HepG2 (cell line): Measurements from ENCODE around the gene C22orf39. TPM values are rescaled to one million over a fixed set of nuclear protein-coding genes. Genes with fewer than 3 reads are reported as not detected.

ENCODE experiments used
- ATF7-NPFF ChIP-seq: sonication (generic); formaldehyde crosslinking; IDR thresholded peaks from 2 replicates; pipeline ENCODE4 v1.8.1; 2023; ENCODE audit warnings: mild to moderate bottlenecking, low read depth, missing genetic modification reagents, moderate library complexity
- DMTF1 ChIP-seq: sonication (generic); formaldehyde crosslinking; IDR thresholded peaks from 2 replicates; pipeline ENCODE4 v1.4.0; 2020; ENCODE audit warnings: mild to moderate bottlenecking, missing genetic modification reagents
- PRDM15 ChIP-seq: sonication (generic); formaldehyde crosslinking; IDR thresholded peaks from 2 replicates; pipeline ENCODE4 v1.4.0; 2020; ENCODE audit warnings: missing genetic modification reagents
- RARG ChIP-seq: sonication (generic); formaldehyde crosslinking; IDR thresholded peaks from 2 replicates; pipeline ENCODE4 v1.4.0; 2020; ENCODE audit warnings: low read depth, mild to moderate bottlenecking, missing genetic modification reagents
- RXRA ChIP-seq: sonication (generic); formaldehyde crosslinking; IDR thresholded peaks from 2 replicates; pipeline ENCODE4 v1.5.1; 2020; ENCODE audit warnings: missing genetic modification reagents
- ZFP1 ChIP-seq: IDR thresholded peaks from 2 replicates; pipeline ENCODE4 v1.6.1; 2016
- ZNF235 ChIP-seq: sonication (generic); formaldehyde crosslinking; IDR thresholded peaks from 2 replicates; pipeline ENCODE4 v1.8.1; 2023; ENCODE audit warnings: mild to moderate bottlenecking, missing genetic modification reagents, borderline replicate concordance
- polyA plus RNA-seq, 8 experiments: library from polyadenylated mRNA; depleted of rRNA in 3 of 8; stranded (reverse) in 7 of 8; unstranded in 1 of 8; fragments of >200 nt; fragmentation: Illumina TruSeq in 4 of 8; extraction: Trizol in 4 of 8; gene quantifications; 2 replicates each; pipeline versions ENCODE4 v1.2.1 to v1.2.3, GENCODE V29; 2011 to 2016; ENCODE audit warnings: low read depth in 4 of 8, missing spikeins in 1 of 8, mixed read lengths in 1 of 8; ENCODE audit not compliant: insufficient read depth in 1 of 8
- total RNA-seq, 5 experiments: library from RNA; depleted of rRNA; stranded (reverse); fragments of >200 nt; fragmentation: Illumina TruSeq; extraction: Trizol; gene quantifications; 2 replicates each; pipeline ENCODE4 v1.2.3, GENCODE V29; 2016; ENCODE audit warnings: low read depth in 1 of 5
- TF ChIP-seq, protein P1 (sequence below): IDR thresholded peaks from 2 replicates; pipeline ENCODE4 v1.6.1; 2016; ENCODE audit warnings: control low read depth
- TF ChIP-seq, protein P2 (sequence below): sonication (generic); formaldehyde crosslinking; IDR thresholded peaks from 2 replicates; pipeline ENCODE4 v1.4.0; 2020; ENCODE audit warnings: mild to moderate bottlenecking, missing genetic modification reagents

Gene C22orf39
- total and polyA plus RNA-seq, 2 of the 13 experiments (the other 11 are each of a cell fraction or from before 2014, with no cell fraction given) = 23.4 to 26.4 TPM

DNA sequence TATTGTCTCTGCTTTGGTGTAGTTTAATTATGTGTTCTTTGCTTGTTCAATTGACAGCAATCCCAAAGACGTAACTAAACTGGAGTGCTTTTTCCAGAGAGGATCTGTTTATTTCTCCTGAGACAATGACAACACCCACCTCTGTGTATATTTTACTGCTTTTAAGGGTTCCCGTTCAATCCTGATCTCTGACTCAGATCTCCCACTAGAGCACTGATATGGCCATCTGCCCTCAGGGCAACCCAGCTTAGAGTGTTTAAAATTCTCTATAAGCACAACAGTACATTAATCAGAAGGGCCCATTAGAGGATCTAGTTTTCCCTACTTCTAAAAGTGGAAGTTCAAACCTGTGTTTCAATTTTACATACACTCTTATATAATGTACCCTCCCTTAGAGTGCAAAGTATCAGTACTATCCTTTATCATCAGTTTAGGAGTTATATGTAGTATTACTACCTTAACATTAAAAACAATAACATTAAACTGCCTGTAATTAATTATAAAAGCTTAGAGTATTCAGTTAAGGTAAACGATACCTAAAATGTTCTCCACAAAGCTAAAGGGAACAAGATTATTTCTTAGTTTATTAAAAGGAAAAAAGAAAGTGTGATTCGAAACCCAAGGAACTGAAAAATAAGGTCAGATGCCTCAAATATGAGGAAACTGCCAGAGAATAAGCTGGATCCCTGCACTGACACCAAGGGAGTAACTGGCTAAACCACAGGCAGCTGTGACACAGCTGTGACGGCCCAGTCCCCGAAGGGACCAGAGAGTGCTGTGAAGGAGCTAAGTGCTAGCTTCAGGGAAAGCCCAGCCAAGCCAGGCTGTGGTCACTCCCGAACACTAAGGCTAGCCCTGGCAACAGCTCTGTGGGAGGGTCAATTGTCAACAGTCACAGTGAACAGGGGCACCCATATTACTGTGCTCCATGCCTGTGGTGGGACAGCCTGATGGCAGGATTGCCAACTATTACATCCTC lies 16.3 kb upstream of the C22orf39 start (continued):
- TF ChIP-seq PRDM15 (CRISPR knock-in tag) = no peak
- TF ChIP-seq, protein P1, sequence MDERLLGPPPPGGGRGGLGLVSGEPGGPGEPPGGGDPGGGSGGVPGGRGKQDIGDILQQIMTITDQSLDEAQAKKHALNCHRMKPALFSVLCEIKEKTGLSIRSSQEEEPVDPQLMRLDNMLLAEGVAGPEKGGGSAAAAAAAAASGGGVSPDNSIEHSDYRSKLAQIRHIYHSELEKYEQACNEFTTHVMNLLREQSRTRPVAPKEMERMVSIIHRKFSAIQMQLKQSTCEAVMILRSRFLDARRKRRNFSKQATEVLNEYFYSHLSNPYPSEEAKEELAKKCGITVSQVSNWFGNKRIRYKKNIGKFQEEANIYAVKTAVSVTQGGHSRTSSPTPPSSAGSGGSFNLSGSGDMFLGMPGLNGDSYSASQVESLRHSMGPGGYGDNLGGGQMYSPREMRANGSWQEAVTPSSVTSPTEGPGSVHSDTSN (CRISPR knock-in tag) = no peak
- no peak for TF ChIP-seq ZFP1
- TF ChIP-seq, protein P2, sequence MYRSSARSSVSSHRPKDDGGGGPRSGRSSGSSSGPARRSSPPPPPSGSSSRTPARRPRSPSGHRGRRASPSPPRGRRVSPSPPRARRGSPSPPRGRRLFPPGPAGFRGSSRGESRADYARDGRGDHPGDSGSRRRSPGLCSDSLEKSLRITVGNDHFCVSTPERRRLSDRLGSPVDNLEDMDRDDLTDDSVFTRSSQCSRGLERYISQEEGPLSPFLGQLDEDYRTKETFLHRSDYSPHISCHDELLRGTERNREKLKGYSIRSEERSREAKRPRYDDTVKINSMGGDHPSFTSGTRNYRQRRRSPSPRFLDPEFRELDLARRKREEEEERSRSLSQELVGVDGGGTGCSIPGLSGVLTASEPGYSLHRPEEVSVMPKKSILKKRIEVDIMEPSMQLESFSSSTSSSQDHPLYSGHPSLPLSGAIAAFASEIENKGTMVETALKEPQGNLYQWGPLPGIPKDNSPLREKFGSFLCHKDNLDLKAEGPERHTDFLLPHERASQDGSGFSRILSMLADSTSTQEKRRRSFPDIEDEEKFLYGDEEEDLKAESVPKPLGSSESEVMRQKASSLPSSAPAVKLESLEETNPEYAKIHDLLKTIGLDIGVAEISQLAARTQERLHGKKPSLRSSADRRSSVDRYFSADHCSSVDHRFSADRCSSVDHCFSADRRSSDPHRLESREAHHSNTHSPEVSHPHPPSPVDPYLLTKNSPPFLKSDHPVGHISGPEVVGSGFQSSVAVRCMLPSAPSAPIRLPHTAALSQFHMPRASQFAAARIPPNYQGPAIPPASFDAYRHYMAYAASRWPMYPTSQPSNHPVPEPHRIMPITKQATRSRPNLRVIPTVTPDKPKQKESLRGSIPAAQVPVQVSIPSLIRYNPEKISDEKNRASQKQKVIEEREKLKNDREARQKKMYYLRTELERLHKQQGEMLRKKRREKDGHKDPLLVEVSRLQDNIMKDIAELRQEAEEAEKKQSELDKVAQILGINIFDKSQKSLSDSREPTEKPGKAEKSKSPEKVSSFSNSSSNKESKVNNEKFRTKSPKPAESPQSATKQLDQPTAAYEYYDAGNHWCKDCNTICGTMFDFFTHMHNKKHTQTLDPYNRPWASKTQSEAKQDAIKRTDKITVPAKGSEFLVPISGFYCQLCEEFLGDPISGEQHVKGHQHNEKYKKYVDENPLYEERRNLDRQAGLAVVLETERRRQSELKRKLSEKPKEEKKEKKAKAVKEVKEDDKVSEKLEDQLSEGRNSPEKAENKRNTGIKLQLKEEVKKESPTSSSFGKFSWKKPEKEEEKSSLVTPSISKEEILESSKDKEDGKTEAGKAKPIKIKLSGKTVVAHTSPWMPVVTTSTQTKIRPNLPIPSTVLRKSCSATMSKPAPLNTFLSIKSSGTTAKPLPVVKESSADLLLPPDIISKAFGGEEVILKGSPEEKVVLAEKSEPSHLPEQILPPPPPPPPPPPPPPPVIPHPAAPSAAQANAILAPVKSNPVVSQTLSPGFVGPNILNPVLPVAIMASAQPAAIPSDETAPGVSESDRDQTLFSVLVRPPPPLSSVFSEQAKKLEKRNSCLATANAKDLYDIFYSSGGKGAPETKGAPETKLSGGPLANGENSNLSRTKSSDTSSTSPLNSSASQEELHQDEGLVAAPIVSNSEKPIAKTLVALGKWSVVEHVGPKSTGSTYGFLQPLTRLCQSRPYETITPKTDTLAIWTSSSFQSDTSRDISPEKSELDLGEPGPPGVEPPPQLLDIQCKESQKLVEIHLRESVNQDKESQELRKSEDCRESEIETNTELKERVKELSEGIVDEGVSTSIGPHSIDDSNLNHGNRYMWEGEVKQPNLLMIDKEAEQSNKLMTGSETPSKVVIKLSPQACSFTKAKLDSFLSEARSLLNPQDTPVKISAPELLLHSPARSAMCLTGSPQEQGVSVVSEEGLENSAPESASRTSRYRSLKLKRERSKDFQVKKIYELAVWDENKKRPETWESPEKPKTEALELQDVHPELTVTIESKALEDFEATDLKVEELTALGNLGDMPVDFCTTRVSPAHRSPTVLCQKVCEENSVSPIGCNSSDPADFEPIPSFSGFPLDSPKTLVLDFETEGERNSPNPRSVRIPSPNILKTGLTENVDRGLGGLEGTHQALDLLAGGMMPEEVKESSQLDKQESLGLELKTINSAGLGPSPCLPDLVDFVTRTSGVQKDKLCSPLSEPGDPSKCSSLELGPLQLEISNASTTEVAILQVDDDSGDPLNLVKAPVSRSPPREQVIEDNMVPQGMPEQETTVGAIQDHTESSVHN = no peak
- no peak for TF ChIP-seq ATF7-NPFF (CRISPR knock-in tag)
- no peak for TF ChIP-seq DMTF1 (CRISPR knock-in tag)
- no peak for TF ChIP-seq ZNF235
- no peak for TF ChIP-seq RARG
- TF ChIP-seq RXRA = no peak
